HL-60 (cell line): ENCODE data around the gene KIF14.

ENCODE experiments used
- DNase-seq, 2 experiments: peaks; one replicate each; pipeline ENCODE4 v3.0.0-alpha.2; 2010 to 2020; ENCODE audit warnings: low read depth in 1 of 2, low spot score in 1 of 2
- H3K27ac ChIP-seq: fragments of 250-450 bp; sonication (Bioruptor Pico); replicated peaks from 2 replicates; pipeline ENCODE4 v1.5.1; 2020; ENCODE audit warnings: mild to moderate bottlenecking, moderate library complexity
- H3K27me3 ChIP-seq: fragments of 250-450 bp; sonication (Bioruptor Pico); 2 replicates; pipeline ENCODE4 v1.5.1; 2021; ENCODE audit warnings: mild to moderate bottlenecking, moderate library complexity; ENCODE audit not compliant: insufficient read depth, poor library complexity, severe bottlenecking
- H3K4me3 ChIP-seq: replicated peaks from 2 replicates; pipeline ENCODE4 v1.5.1; 2011; ENCODE audit warnings: mild to moderate bottlenecking, control low read depth, low read length; ENCODE audit not compliant: insufficient read depth
- CTCF ChIP-seq: IDR thresholded peaks from one replicate; pipeline ENCODE4 v1.5.1; 2011; ENCODE audit warnings: low read length, control low read depth, inconsistent platforms; ENCODE audit not compliant: insufficient read depth
- GABPA ChIP-seq: IDR thresholded peaks from 2 replicates; pipeline ENCODE4 v1.6.1; 2012; ENCODE audit warnings: low read depth
- POLR2AphosphoS5 ChIP-seq: IDR thresholded peaks from 2 replicates; pipeline ENCODE4 v1.6.1; 2012; ENCODE audit warnings: low read depth
- REST ChIP-seq: IDR thresholded peaks from 2 replicates; pipeline ENCODE4 v1.6.1; 2012; ENCODE audit warnings: low read depth; ENCODE audit not compliant: insufficient replicate concordance
- SPI1 ChIP-seq: IDR thresholded peaks from 2 replicates; pipeline ENCODE4 v1.6.1; 2012; ENCODE audit warnings: low read depth, mild to moderate bottlenecking, borderline replicate concordance

Gene KIF14

GRCh38 chr1:200506471-200506870 lies 114.1 kb downstream of the KIF14 start:
- H3K4me3 ChIP-seq = no peak overlapping the region
- no peak overlapping the region for H3K27ac ChIP-seq
- no peak for TF ChIP-seq REST
- no peak for TF ChIP-seq GABPA
- no peak for TF ChIP-seq SPI1
- no peak for TF ChIP-seq CTCF
- TF ChIP-seq POLR2AphosphoS5 = no peak
- no peak for DNase-seq
- no peaks in the 10 kb centered on the region for H3K27me3 ChIP-seq

GRCh38 chr1:200505257-200505656 lies 115.3 kb downstream of the KIF14 start:
- no peak for DNase-seq
- Histone ChIP-seq H3K4me3 (no peak overlapping the region), H3K27me3 (no peaks in the 10 kb centered on the region), H3K27ac (no peak overlapping the region)
- no peak for TF ChIP-seq POLR2AphosphoS5
- no peak for TF ChIP-seq CTCF
- TF ChIP-seq SPI1 = no peak
- TF ChIP-seq GABPA = no peak
